Measurements from ENCODE around the gene TMC6. TPM values are rescaled to one million over a fixed set of nuclear protein-coding genes. Genes with fewer than 3 reads are reported as not detected.
A peak's percentile ranks its signal among the peaks of the same experiment; 100 is the strongest.

TMC6 gene
- total RNA-seq, 1 donor from 2014 or later: 94.4 TPM

DNA sequence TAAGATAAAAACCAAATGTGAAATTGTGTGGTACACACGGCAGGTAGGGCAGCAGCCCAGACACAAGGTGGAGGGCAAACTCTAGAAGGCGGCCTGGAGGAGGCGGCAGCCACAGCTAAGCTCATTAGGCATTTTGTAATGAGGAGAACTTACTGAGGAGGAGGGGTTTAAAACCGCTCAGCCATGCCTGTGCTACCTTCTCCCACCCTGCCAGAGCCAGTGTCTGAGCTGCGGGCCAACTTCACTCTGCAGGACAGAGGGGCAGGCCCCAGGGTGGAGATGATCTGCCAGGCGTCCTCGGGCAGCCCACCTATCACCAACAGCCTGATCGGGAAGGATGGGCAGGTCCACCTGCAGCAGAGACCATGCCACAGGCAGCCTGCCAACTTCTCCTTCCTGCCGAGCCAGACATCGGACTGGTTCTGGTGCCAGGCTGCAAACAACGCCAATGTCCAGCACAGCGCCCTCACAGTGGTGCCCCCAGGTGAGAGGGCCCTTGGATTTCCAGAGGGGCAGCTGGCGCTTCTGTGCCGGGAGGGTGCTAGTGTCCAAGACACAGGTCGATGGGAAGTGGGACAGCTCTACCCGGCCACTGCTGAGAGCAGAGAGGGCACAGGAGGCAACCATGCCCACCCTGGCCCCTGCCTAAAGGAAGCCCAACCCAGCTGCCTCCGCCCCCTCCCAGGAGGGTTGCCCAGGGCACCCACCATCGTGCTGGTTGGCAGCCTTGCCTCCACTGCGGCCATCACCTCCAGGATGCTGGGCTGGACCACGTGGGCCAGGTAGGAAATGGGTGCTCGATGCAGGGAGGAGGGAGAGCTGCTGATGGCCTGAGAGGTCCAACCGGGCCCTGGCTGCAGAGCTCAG, 35.6 kb upstream of the TMC6 start:
- no peak overlapping the region for H3K4me3 Mint-ChIP-seq
- H3K4me1 Mint-ChIP-seq (ENCODE audit: unreplicated experiment): no peaks in the 10 kb centered on the region
- H3K36me3 Mint-ChIP-seq: no peaks in the 10 kb centered on the region
- H3K27me3 Mint-ChIP-seq: no peaks in the 10 kb centered on the region
- TF ChIP-seq, protein P1, sequence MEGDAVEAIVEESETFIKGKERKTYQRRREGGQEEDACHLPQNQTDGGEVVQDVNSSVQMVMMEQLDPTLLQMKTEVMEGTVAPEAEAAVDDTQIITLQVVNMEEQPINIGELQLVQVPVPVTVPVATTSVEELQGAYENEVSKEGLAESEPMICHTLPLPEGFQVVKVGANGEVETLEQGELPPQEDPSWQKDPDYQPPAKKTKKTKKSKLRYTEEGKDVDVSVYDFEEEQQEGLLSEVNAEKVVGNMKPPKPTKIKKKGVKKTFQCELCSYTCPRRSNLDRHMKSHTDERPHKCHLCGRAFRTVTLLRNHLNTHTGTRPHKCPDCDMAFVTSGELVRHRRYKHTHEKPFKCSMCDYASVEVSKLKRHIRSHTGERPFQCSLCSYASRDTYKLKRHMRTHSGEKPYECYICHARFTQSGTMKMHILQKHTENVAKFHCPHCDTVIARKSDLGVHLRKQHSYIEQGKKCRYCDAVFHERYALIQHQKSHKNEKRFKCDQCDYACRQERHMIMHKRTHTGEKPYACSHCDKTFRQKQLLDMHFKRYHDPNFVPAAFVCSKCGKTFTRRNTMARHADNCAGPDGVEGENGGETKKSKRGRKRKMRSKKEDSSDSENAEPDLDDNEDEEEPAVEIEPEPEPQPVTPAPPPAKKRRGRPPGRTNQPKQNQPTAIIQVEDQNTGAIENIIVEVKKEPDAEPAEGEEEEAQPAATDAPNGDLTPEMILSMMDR (conservative IDR thresholded peaks at IDR 0.05): no peak
- H3K27ac Mint-ChIP-seq: no peak overlapping the region
- H3K9me3 Mint-ChIP-seq: no peaks in the 10 kb centered on the region
- DNase-seq (ENCODE audit: extremely low spot score, unreplicated experiment): no peak

DNA sequence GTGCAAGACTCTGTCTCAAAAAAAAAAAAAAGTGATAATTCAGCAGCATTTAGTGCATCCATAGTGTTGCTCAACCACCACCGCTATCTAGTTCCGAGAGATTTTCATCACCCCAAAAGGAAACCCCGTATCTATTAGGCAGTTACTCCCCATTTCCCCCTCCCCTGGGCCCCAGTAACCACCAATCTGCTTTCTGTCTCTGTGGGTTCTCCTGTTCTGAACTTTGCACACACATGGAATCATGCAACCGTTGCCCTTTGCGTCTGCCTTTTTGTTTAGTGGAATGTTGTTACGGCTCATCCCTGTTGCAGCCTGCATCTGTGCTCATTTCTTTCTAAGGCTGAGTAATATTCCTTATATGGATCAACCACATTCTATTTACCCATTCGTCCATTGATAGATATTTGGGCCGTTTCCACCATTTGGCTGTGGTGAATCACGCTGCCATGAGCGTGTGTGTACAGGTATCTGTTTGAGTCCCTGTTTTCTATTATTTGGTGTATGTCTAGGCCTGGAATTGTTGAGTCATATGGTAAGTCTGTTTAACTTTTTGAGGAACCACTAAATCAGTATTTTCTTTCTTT, 31.1 kb upstream of the TMC6 start:
- DNase-seq (ENCODE audit: extremely low spot score, unreplicated experiment): no peak
- TF ChIP-seq, protein P1 (conservative IDR thresholded peaks at IDR 0.05): no peak
- Mint-ChIP-seq H3K9me3 (no peaks in the 10 kb centered on the region), H3K4me1 (ENCODE audit: unreplicated experiment) (peaks cover 3% of the 10 kb centered on the region), H3K27ac (no peak overlapping the region), H3K36me3 (no peaks in the 10 kb centered on the region), H3K27me3 (no peaks in the 10 kb centered on the region), H3K4me3 (no peak overlapping the region)

DNA sequence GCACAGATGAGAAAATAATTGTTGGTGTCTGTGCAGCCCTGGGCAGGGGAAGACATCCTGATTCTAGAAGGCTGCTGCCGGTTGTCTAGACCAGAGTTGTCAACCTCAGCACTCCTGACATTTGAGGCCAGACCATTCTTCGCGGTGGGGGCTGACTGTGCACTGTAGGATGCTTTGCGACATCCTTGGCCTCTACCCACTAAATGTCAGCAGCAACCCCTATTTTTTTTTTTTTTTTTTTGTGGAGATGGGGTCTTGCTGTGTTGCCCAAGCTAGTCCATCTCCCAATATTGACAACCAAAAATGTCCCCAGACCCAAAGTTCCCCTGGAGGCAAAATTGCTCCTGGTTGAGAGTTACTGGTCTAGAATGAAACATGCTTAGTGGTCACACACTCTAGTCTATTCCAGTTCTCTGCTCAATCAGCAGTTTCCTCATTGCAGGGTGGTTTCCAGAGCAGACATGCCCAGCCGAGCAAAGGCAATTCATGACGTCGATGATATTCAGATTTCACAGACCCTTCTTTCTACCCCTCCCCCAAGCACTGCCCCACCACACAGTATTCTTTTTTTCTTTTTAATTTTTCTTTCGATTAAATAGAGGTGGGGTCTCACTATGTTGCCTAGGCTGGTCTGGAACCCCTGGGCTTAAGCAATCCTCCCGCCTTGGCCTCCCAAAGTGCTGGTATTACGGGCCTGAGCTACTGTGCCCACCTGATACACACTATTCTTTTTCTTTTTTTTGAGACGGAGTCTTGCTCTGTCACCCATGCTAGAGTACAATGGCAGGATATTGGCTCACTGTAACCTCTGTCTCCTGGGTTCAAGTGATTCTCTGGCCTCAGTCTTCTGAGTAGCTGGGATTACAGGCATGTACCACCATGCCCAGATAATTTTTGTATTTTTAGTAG, 26.6 kb upstream of the TMC6 start:
- no peaks in the 10 kb centered on the region for H3K27me3 Mint-ChIP-seq
- H3K9me3 Mint-ChIP-seq: no peaks in the 10 kb centered on the region
- peaks cover 8% of the 10 kb centered on the region for H3K4me1 Mint-ChIP-seq (ENCODE audit: unreplicated experiment)

DNA sequence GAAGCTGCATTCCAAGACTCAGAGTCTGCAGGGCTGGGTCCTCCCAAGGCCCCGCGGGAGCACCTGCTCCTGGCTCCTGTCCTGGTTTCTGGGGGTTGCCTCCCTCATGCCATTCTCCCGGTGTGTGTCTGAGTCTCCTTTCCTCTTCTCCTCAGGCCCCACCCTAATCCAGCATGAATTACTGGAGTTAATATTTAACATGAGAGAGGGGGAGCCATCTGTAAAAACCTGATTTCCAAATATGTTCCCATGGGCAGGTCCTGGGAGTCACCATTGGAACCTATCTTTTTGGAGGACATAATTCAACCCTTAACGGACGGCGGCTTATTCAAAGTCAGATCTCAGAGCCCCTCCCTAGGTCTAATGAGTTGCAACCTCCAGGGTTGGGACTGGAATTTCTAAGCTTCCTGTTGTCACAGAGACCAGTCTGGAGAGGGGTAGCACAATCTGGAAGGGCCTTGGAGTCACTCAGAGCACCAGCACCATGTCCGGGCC, 23.0 kb upstream of the TMC6 start:
- H3K27ac Mint-ChIP-seq: peak overlapping the region; percentile 99
- peaks cover 14% of the 10 kb centered on the region for H3K4me1 Mint-ChIP-seq (ENCODE audit: unreplicated experiment)
- DNase-seq (ENCODE audit: extremely low spot score, unreplicated experiment): no peak
- no peaks in the 10 kb centered on the region for H3K27me3 Mint-ChIP-seq
- TF ChIP-seq, protein P1 (conservative IDR thresholded peaks at IDR 0.05): no peak
- peak overlapping the region; percentile 65 for H3K4me3 Mint-ChIP-seq
- H3K36me3 Mint-ChIP-seq: no peaks in the 10 kb centered on the region
- no peaks in the 10 kb centered on the region for H3K9me3 Mint-ChIP-seq

More for the DNA sequence above, 26.6 kb upstream of the TMC6 start:
- Mint-ChIP-seq H3K36me3 (no peaks in the 10 kb centered on the region), H3K27ac (peak overlapping the region; percentile 36), H3K4me3 (no peak overlapping the region)
- TF ChIP-seq, protein P1 (conservative IDR thresholded peaks at IDR 0.05): no peak
- DNase-seq (ENCODE audit: extremely low spot score, unreplicated experiment): no peak

DNA sequence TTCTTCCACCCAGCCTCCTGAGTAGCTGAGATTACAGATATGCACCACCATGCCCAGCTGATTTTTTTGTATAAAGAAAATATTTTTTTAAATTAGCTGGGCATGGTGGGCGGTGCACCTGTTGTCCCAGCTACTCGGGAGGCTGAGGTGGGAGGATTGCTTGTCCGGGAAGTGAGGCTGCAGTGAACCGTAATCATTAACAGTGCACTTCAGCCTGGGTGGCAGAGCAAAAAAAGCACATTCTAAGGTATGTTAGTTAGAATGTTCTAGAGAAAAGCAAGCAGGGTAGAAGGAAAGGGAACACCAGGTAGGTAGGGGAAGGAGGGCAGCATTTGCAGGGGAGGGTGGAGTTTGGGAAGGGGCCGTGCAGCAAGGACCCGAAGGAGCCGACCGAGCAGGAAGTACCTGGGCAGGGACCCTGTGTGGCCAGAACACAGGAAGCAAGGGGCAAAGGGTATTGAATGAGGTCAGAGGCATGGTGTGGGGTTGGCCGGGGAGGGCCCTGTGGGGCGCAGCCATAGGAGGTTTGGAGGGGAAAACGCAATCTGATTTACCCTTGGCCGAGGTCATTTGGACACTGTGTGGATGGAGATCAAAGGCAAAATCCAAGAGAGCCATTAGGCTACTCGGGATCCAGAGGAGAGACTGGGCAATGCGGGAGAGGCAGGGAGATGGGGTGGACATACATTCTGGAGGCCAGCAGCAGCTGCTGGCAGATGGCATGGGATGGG, 19.9 kb upstream of the TMC6 start:
- no peak for DNase-seq (ENCODE audit: extremely low spot score, unreplicated experiment)
- peaks cover 19% of the 10 kb centered on the region for H3K4me1 Mint-ChIP-seq (ENCODE audit: unreplicated experiment)
- H3K27me3 Mint-ChIP-seq: no peaks in the 10 kb centered on the region
- H3K4me3 Mint-ChIP-seq: no peak overlapping the region
- no peaks in the 10 kb centered on the region for H3K36me3 Mint-ChIP-seq
- no peaks in the 10 kb centered on the region for H3K9me3 Mint-ChIP-seq
- TF ChIP-seq, protein P1 (conservative IDR thresholded peaks at IDR 0.05): no peak
- peak overlapping the region; percentile 19 for H3K27ac Mint-ChIP-seq
